ENCODE measurements around the gene MYO15B. TPM values are rescaled to one million over a fixed set of nuclear protein-coding genes. Genes with fewer than 3 reads are reported as not detected.

MYO15B gene
- polyA plus RNA-seq, 2 donors = 27.8 to 89.5 TPM

DNA sequence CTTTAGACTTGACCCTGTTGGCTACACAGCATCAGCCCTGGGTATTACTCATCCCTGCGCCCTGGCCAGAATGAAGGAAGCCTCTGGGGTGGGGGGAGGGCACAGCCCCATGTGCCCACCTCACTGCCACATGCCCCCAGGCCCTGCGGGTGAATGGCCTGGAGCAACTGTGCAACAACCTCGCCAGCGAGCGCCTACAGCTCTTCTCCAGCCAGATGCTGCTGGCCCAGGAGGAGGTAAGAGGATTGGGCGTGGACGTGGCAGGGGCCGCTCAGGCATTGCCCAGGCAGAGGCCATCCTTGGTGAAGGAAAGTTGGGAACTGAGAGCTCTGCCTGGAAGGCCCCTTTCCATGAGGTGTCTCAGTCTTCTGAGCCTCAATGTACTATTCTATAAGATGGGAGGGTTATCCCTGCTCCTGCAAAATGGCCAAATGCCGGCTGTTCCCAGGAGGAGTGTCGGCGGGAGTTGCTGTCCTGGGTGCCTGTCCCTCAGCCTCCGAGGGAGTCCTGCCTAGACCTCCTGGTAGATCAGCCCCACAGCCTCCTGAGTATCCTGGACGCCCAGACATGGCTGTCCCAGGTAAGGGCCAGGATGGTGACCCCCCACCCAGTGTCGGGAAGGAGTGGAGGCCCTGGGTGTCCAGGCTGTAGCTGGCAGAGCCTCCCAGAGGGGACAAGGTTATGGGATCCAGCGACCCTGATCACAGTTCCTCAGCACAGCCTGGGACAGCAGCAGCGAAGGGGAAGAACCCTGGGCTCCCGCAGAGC, 8.9 kb downstream of the MYO15B start:
- WGBS, 2 donors = 86 to 89% methylated on average over 17 of the region's 17 CpGs
- Histone ChIP-seq H3K27ac (ENCODE audit: low read depth in 2 of 2, low read length in 1 of 2) (no peak overlapping the region), H3K9me3 (ENCODE audit: control insufficient read depth in 2 of 2, insufficient read depth in 1 of 2, low read depth in 1 of 2, low read length in 1 of 2) (no peaks in the 10 kb centered on the region), H3K4me3 (ENCODE audit: low read depth in 1 of 2, low read length in 2 of 2) (no peak overlapping the region), H3K4me1 (ENCODE audit: control insufficient read depth in 2 of 2, insufficient read depth in 2 of 2, low read length in 1 of 2) (peaks cover 0 to under 1% of the 10 kb centered on the region in 2 donors), H3K27me3 (ENCODE audit: control insufficient read depth in 1 of 2, insufficient read depth in 2 of 2, low read length in 2 of 2) (no peaks in the 10 kb centered on the region), H3K36me3 (ENCODE audit: control insufficient read depth in 2 of 2, insufficient read depth in 2 of 2, low read length in 1 of 2) (no peaks in the 10 kb centered on the region)

DNA sequence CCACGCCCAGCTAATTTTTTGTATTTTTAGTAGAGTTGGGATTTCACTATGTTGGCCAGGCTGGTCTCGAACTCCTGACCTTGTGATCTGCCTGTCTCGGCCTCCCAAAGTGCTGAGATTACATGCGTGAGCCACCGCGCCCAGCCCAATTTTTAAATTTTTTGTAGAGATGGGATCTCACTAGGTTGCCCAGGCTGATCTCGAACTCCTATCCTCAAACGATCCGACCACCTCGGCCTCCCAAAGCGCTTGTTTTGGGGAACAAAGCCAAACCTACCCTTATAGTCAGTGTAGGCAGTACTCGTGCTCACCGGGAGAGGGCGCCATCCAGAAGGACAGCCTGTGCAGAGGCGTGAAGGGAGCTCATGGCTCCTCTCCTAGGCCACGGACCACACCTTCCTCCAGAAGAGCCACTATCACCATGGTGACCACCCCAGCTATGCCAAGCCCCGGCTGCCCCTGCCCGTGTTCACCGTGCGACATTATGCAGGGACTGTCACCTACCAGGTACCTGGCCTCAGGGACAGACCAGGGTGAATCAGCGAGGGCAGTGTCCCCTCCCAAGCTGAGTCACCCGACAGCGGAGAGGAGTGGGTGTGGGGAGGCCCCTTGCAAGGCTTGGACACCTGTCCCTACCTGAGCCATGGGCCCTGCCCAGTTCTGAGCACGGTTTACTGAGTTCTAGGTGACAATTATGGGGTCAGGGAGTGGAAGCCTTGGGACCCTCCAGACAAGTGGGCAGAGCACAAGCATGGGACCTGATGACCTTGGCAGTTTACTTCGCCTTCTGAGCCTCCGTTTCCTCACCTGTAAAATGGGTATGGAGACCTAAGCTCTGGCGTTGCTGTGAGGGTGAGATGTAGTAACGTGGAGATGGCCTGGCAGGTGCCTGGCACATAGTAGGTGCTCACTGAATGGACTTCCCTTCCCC, 13.7 kb downstream of the MYO15B start:
- Histone ChIP-seq H3K9me3 (ENCODE audit: control insufficient read depth in 2 of 2, insufficient read depth in 1 of 2, low read depth in 1 of 2, low read length in 1 of 2) (no peaks in the 10 kb centered on the region), H3K4me3 (ENCODE audit: low read depth in 1 of 2, low read length in 2 of 2) (no peak overlapping the region), H3K27ac (ENCODE audit: low read depth in 2 of 2, low read length in 1 of 2) (peak overlapping the region; percentile 8 to 72), H3K36me3 (ENCODE audit: control insufficient read depth in 2 of 2, insufficient read depth in 2 of 2, low read length in 1 of 2) (no peaks in the 10 kb centered on the region), H3K27me3 (ENCODE audit: control insufficient read depth in 1 of 2, insufficient read depth in 2 of 2, low read length in 2 of 2) (no peaks in the 10 kb centered on the region), H3K4me1 (ENCODE audit: control insufficient read depth in 2 of 2, insufficient read depth in 2 of 2, low read length in 1 of 2) (peaks cover 4 to 8% of the 10 kb centered on the region in 2 donors)
- WGBS, 2 donors = 58 to 61% methylated on average over 28 of the region's 28 CpGs

DNA sequence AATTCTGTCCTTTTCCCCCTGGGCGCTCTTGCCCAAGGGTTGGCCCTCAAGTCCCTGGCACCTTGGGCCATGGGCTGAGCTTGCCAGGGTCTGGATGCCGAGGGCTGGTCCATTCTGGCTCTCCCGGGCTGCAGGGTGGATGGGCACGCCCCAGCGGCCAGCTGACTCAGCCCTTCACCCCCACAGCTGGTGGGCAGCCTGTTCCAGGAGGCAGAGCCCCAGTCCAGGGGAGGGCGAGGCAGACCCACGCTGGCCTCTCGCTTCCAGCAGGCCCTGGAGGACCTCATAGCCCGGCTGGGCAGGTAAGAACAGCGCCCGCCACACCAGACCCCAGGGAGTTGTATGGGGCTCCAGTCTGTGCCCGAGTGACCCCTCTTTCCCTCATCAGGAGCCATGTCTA, 15.0 kb downstream of the MYO15B start:
- Histone ChIP-seq H3K36me3 (ENCODE audit: control insufficient read depth in 2 of 2, insufficient read depth in 2 of 2, low read length in 1 of 2) (no peaks in the 10 kb centered on the region), H3K4me3 (ENCODE audit: low read depth in 1 of 2, low read length in 2 of 2) (no peak overlapping the region), H3K27me3 (ENCODE audit: control insufficient read depth in 1 of 2, insufficient read depth in 2 of 2, low read length in 2 of 2) (no peaks in the 10 kb centered on the region), H3K4me1 (ENCODE audit: control insufficient read depth in 2 of 2, insufficient read depth in 2 of 2, low read length in 1 of 2) (peaks cover 4 to 8% of the 10 kb centered on the region in 2 donors), H3K27ac (ENCODE audit: low read depth in 2 of 2, low read length in 1 of 2) (peak overlapping the region in 1 of 2 donors; percentile 85), H3K9me3 (ENCODE audit: control insufficient read depth in 2 of 2, insufficient read depth in 1 of 2, low read depth in 1 of 2, low read length in 1 of 2) (no peaks in the 10 kb centered on the region)
- WGBS, 2 donors = 86 to 96% methylated on average over 7 to 12 of the region's 12 CpGs

GRCh38 chr17:75603123-75603522, 15.5 kb downstream of the MYO15B start:
- peaks cover 4 to 8% of the 10 kb centered on the region in 2 donors for H3K4me1 ChIP-seq (ENCODE audit: control insufficient read depth in 2 of 2, insufficient read depth in 2 of 2, low read length in 1 of 2)
- H3K9me3 ChIP-seq (ENCODE audit: control insufficient read depth in 2 of 2, insufficient read depth in 1 of 2, low read depth in 1 of 2, low read length in 1 of 2) = no peaks in the 10 kb centered on the region
- H3K27me3 ChIP-seq (ENCODE audit: control insufficient read depth in 1 of 2, insufficient read depth in 2 of 2, low read length in 2 of 2) = no peaks in the 10 kb centered on the region
- H3K36me3 ChIP-seq (ENCODE audit: control insufficient read depth in 2 of 2, insufficient read depth in 2 of 2, low read length in 1 of 2) = no peaks in the 10 kb centered on the region
- no peak overlapping the region for H3K4me3 ChIP-seq (ENCODE audit: low read depth in 1 of 2, low read length in 2 of 2)
- WGBS, 2 donors = 76 to 80% methylated on average over 7 to 9 of the region's 9 CpGs
- H3K27ac ChIP-seq (ENCODE audit: low read depth in 2 of 2, low read length in 1 of 2) = peak overlapping the region in 1 of 2 donors; percentile 85

DNA sequence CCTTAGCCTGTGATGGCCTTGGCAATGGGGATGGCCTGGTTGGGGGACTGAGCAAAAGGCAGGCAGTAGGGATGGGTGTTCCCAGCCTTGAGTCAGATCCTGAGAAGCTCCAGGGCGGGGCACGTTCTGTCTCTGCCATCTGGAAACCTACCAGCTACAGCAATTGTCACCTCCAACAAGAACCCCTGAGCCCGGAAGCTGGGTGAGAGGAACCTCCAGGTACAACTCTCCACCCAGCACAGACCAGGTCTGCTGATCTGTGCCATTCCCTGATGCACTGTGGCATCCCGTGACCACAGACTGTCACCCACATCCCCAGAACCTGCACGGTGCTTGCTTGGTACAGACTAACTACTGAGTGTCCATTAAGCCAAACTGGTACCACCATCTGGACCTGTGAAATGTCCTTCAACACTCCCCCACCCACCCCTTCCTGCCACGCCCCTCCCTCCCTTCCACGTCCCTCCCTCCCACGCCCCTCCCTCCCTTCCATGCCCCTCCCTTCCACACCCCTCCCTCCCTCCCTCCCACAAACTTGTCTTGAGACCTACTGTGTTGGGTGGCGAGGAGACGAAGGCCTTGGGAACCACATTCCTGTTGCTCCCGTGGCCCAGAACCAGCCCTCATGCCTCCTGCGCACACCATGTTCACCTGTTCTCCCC, 16.6 kb downstream of the MYO15B start:
- H3K4me1 ChIP-seq (ENCODE audit: control insufficient read depth in 2 of 2, insufficient read depth in 2 of 2, low read length in 1 of 2) = peaks cover 4 to 8% of the 10 kb centered on the region in 2 donors
- H3K27ac ChIP-seq (ENCODE audit: low read depth in 2 of 2, low read length in 1 of 2) = peak overlapping the region; percentile 49 to 85
- 61 to 67% methylated on average over 11 to 12 of the region's 12 CpGs for WGBS, 2 donors

DNA sequence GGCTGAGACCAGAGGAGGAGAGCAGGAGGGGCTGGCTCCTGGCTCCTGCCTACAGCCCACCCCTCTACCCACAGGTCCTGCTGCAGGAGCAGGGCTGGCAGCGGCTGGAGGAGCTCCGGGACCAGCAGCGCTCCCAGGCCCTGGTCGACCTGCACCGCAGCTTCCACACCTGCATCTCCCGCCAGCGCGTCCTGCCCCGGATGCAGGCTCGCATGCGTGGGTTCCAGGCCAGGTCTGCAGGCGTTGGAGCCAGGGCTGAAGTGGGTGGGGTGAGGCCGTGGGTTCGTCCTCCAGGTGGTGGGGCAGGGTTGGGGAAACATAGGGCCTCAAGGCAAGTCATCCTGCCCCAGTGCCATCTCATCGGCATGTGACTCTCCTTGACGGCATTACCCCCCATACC, 18.2 kb downstream of the MYO15B start:
- Histone ChIP-seq H3K27ac (ENCODE audit: low read depth in 2 of 2, low read length in 1 of 2) (no peak overlapping the region), H3K4me3 (ENCODE audit: low read depth in 1 of 2, low read length in 2 of 2) (no peak overlapping the region), H3K36me3 (ENCODE audit: control insufficient read depth in 2 of 2, insufficient read depth in 2 of 2, low read length in 1 of 2) (no peaks in the 10 kb centered on the region), H3K4me1 (ENCODE audit: control insufficient read depth in 2 of 2, insufficient read depth in 2 of 2, low read length in 1 of 2) (peaks cover 4 to 13% of the 10 kb centered on the region in 2 donors), H3K27me3 (ENCODE audit: control insufficient read depth in 1 of 2, insufficient read depth in 2 of 2, low read length in 2 of 2) (no peaks in the 10 kb centered on the region), H3K9me3 (ENCODE audit: control insufficient read depth in 2 of 2, insufficient read depth in 1 of 2, low read depth in 1 of 2, low read length in 1 of 2) (no peaks in the 10 kb centered on the region)
- WGBS, 2 donors = 82 to 85% methylated on average over 16 of the region's 16 CpGs

More for the DNA sequence above, 16.6 kb downstream of the MYO15B start:
- H3K27me3 ChIP-seq (ENCODE audit: control insufficient read depth in 1 of 2, insufficient read depth in 2 of 2, low read length in 2 of 2) = no peaks in the 10 kb centered on the region
- H3K36me3 ChIP-seq (ENCODE audit: control insufficient read depth in 2 of 2, insufficient read depth in 2 of 2, low read length in 1 of 2) = no peaks in the 10 kb centered on the region
- H3K9me3 ChIP-seq (ENCODE audit: control insufficient read depth in 2 of 2, insufficient read depth in 1 of 2, low read depth in 1 of 2, low read length in 1 of 2) = no peaks in the 10 kb centered on the region
- H3K4me3 ChIP-seq (ENCODE audit: low read depth in 1 of 2, low read length in 2 of 2) = no peak overlapping the region

DNA sequence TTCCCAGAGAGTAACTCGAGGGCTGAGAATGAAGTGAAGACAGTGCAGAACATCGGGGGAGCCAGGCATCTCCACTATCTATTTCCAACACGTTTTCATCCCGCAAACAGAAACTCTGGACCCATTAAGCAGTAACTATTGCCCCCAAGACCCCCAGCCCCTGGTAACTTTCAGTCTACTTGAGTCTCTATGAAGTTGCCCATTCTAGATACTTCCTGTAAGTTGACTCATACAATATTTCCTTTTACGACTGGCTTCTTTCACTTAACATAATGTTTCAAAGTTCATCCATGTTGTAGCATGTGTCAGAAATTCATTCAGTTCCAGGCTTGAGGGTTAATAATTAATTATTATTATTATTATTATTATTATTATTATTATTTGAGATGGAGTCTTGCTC, 19.5 kb downstream of the MYO15B start:
- Histone ChIP-seq H3K4me3 (ENCODE audit: low read depth in 1 of 2, low read length in 2 of 2) (no peak overlapping the region), H3K9me3 (ENCODE audit: control insufficient read depth in 2 of 2, insufficient read depth in 1 of 2, low read depth in 1 of 2, low read length in 1 of 2) (no peaks in the 10 kb centered on the region), H3K36me3 (ENCODE audit: control insufficient read depth in 2 of 2, insufficient read depth in 2 of 2, low read length in 1 of 2) (peaks cover 0 to 2% of the 10 kb centered on the region in 2 donors), H3K4me1 (ENCODE audit: control insufficient read depth in 2 of 2, insufficient read depth in 2 of 2, low read length in 1 of 2) (peaks cover 0 to 21% of the 10 kb centered on the region in 2 donors), H3K27me3 (ENCODE audit: control insufficient read depth in 1 of 2, insufficient read depth in 2 of 2, low read length in 2 of 2) (no peaks in the 10 kb centered on the region), H3K27ac (ENCODE audit: low read depth in 2 of 2, low read length in 1 of 2) (no peak overlapping the region)
- WGBS, 2 donors = 83 to 88% methylated on average over 5 of the region's 5 CpGs

DNA sequence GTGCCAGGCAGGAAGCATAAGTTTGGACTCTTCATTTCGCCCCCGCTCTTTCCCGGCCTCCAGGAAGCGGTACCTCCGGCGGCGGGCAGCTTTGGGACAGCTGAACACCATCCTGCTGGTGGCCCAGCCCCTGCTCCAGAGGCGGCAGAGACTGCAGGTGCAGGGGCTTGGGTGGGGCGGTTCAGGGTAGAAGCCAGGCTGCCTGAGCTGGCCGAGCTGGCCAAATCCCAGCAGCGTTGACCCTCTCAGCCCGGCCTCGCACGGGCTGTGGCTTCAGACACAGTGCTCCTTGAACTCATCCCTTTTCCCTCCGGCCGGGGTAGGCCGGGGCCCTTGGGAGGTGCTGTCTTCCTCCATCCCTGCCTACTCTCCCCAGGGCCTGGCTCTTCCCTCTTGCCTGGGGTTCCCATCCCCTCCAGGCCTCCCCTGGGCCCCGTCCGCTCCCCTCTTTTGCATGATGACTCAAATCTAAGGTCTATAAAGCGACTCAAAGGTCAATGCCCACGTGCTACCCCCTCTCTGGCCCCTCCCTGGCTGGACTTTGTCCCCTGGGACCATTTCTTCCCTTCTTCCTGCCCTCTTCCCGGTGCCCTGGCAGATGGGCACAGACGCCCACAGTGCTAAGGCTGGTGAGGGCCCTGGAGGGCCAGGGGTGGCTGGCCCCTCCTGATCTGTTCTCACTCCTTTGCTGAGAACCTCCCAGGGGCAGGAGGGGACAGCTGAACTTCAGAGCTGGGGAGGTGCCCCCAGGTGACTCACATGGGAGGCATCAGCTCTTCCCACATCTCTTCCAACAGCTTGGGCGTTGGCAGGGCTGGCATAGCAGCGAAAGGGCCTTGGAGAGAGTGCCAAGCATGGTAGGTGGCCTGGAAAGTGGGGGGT, 22.7 kb downstream of the MYO15B start:
- Histone ChIP-seq H3K27ac (ENCODE audit: low read depth in 2 of 2, low read length in 1 of 2) (peak overlapping the region in 1 of 2 donors; percentile 19), H3K27me3 (ENCODE audit: control insufficient read depth in 1 of 2, insufficient read depth in 2 of 2, low read length in 2 of 2) (no peaks in the 10 kb centered on the region), H3K36me3 (ENCODE audit: control insufficient read depth in 2 of 2, insufficient read depth in 2 of 2, low read length in 1 of 2) (peaks cover 0 to 5% of the 10 kb centered on the region in 2 donors), H3K9me3 (ENCODE audit: control insufficient read depth in 2 of 2, insufficient read depth in 1 of 2, low read depth in 1 of 2, low read length in 1 of 2) (no peaks in the 10 kb centered on the region), H3K4me3 (ENCODE audit: low read depth in 1 of 2, low read length in 2 of 2) (no peak overlapping the region), H3K4me1 (ENCODE audit: control insufficient read depth in 2 of 2, insufficient read depth in 2 of 2, low read length in 1 of 2) (peaks cover 0 to 16% of the 10 kb centered on the region in 2 donors)
- 79 to 81% methylated on average over 25 of the region's 25 CpGs for WGBS, 2 donors

All from esophagus (tissue), 2 donors.